Stomach (tissue), 9 donors: ENCODE results near the gene CASKIN2. TPM values are rescaled to one million over a fixed set of nuclear protein-coding genes. Genes with fewer than 3 reads are reported as not detected.
"Not testable (repeated sequence)": the region's sequence is repeated elsewhere in the genome, so short reads cannot be mapped to it uniquely, and the experiment has no call there.

Experiments used
- DNase-seq, 2 donors: peaks; one replicate each; pipeline versions ENCODE4 v3.0.0 to v3.0.0-alpha.2; 2013 to 2019
- H3K27ac ChIP-seq, 5 donors: fragments of 200-600 bp in 4 of 5; sonication (generic) in 4 of 5; one replicate each; pipeline ENCODE4 v1.5.1; 2013 to 2019; ENCODE audit warnings: mild to moderate bottlenecking in 1 of 5, moderate library complexity in 1 of 5
- H3K27me3 ChIP-seq, 3 donors: fragments of 200-600 bp; sonication (generic); one replicate each; pipeline ENCODE4 v1.5.1; 2017 to 2019; ENCODE audit warnings: mixed run types in 1 of 3
- H3K36me3 ChIP-seq, 4 donors: fragments of 200-600 bp; sonication (generic); 1 replicate in 3 of 4; 2 replicates in 1 of 4; pipeline ENCODE4 v1.5.1; 2016 to 2019
- H3K4me1 ChIP-seq, 4 donors: fragments of 200-600 bp; sonication (generic); one replicate each; pipeline ENCODE4 v1.5.1; 2016 to 2019
- H3K4me3 ChIP-seq, 4 donors: fragments of 200-600 bp; sonication (generic) in 3 of 4; one replicate each; pipeline ENCODE4 v1.5.1; 2016 to 2019; ENCODE audit warnings: mild to moderate bottlenecking in 1 of 4
- H3K9me3 ChIP-seq, 4 donors: fragments of 200-600 bp; sonication (generic); one replicate each; pipeline ENCODE4 v1.5.1; 2016 to 2019
- CTCF ChIP-seq, 7 experiments: fragments of 450-650 bp in 4 of 7; fragments of 200-600 bp in 3 of 7; sonication (generic) in 3 of 7; IDR thresholded peaks; one replicate each; pipeline ENCODE4 v1.5.1; 2016 to 2019; ENCODE audit warnings: antibody characterized with exemption in 7 of 7, control low read depth in 2 of 7, mild to moderate bottlenecking in 1 of 7
- EP300 ChIP-seq: sonication (generic); formaldehyde crosslinking; IDR thresholded peaks from one replicate; pipeline ENCODE4 v1.6.1; 2017; ENCODE audit warnings: antibody characterized with exemption
- POLR2A ChIP-seq, 4 donors: fragments of 450-650 bp; IDR thresholded peaks; one replicate each; pipeline ENCODE4 v1.6.1; 2016; ENCODE audit warnings: antibody characterized with exemption in 4 of 4, control low read depth in 2 of 4, mild to moderate bottlenecking in 1 of 4, moderate library complexity in 1 of 4
- POLR2AphosphoS5 ChIP-seq, 3 donors: sonication (generic); formaldehyde crosslinking; IDR thresholded peaks; one replicate each; pipeline ENCODE4 v1.6.1; 2016; ENCODE audit warnings: antibody characterized with exemption in 3 of 3
- WGBS, 5 donors: extraction: QIAGEN DNeasy Blood & Tissue Kit in 3 of 5; methylation state at CpG; one replicate each; pipeline versions ENCODE4 v1.1.5 to v1.1.7; 2013 to 2018; 5-methylcytosine and 5-hydroxymethylcytosine counted together
- intact Hi-C: fragments of 100-400 bp; cut with DNase I; formaldehyde crosslinking; loops from one replicate; pipeline ENCODE4 v1.15.1; 2023; ENCODE audit warnings: low total_unique reads
- polyA plus RNA-seq, 3 donors: library from polyadenylated mRNA; stranded (reverse); fragments of 200-250 nt; gene quantifications; one replicate each; pipeline ENCODE4 v1.2.3, GENCODE V29; 2013
- total RNA-seq, 5 donors: library from RNA; depleted of rRNA; stranded (reverse); fragments of >200 nt; gene quantifications; one replicate each; pipeline versions ENCODE4 v1.1.0 to v1.2.3, GENCODE V29; 2014 to 2016
- donor health status: healthy with polysubstance abuse.
- donor health status: Bipolar disorder and iron deficiency.
- donor health status: healthy.

CASKIN2 gene
- total and polyA plus RNA-seq, 8 donors: 5.4 to 27.4 (median 12.1) TPM

DNA sequence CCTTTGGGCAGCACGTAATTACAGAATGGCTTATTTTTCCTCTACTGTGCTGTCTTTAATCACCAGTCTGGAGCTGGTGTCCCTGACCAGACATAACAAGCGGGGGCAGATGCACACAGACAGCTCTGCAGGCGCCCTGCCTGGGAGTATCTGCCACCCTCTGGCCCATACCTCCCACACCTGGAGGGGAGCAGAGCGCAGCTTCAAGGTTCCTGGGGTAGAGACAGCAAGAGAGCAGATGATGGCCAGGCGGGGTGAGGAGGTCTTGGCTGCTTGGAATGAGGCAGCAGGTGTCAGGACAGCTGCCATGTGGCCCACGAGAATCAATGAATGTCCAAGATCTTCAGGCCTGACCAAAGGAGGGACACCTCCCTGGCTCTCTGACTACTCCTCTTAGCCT lies 35.1 kb downstream of the CASKIN2 start:
- peaks cover 0 to 10% (median 5%) of the 10 kb centered on the region in 4 donors for H3K36me3 ChIP-seq
- H3K27ac ChIP-seq: no peak overlapping the region
- 92 to 97% (median 95%) methylated on average over 4 to 6 of the region's 6 CpGs for WGBS, 5 donors
- no peaks in the 10 kb centered on the region for H3K27me3 ChIP-seq
- intact Hi-C loops: no loop called here
- no peak for DNase-seq
- no peak overlapping the region for H3K4me3 ChIP-seq
- no peaks in the 10 kb centered on the region for H3K9me3 ChIP-seq
- no peak for TF ChIP-seq POLR2A (IDR thresholded peaks at IDR 0.05)
- TF ChIP-seq CTCF (IDR thresholded peaks at IDR 0.05): no peak
- no peak for TF ChIP-seq POLR2AphosphoS5 (IDR thresholded peaks at IDR 0.05)
- TF ChIP-seq EP300: no peak
- peaks cover 18 to 48% (median 35%) of the 10 kb centered on the region in 4 donors for H3K4me1 ChIP-seq

- intact Hi-C loops: no loop called here
- Histone ChIP-seq H3K4me3 (no peak overlapping the region), H3K4me1 (peaks cover 18 to 49% (median 35%) of the 10 kb centered on the region in 4 donors), H3K27me3 (no peaks in the 10 kb centered on the region), H3K9me3 (no peaks in the 10 kb centered on the region), H3K36me3 (peaks cover 0 to 27% (median 21%) of the 10 kb centered on the region in 4 donors), H3K27ac (no peak overlapping the region)
- 78 to 84% (median 80%) methylated on average over 7 of the region's 7 CpGs for WGBS, 5 donors
- no peak for TF ChIP-seq POLR2AphosphoS5 (IDR thresholded peaks at IDR 0.05)
- TF ChIP-seq CTCF (IDR thresholded peaks at IDR 0.05): no peak
- no peak for TF ChIP-seq EP300
- TF ChIP-seq POLR2A (IDR thresholded peaks at IDR 0.05): no peak
- DNase-seq: no peak
These were observed 36.8 kb downstream of the CASKIN2 start for GRCh38 chr17:75478508-75478907.

DNA sequence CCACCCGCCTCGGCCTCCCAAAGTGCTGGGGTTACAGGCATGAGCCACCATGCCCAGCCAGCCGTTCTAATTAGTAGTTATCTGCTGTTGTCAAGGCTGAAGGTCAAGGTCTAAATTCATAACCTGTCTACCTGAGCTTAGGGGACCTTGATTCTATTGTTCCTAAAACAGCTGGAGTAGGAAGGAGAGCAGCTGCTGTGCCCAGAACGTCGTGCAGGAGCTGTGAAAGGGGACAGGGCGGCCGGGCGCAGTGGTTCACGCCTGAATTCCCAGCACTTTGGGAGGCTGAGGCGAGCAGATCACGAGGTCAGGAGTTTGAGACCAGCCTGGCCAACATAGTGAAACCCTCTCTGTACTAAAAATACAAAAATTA lies 37.9 kb downstream of the CASKIN2 start:
- Histone ChIP-seq H3K27ac (peak overlapping the region in 3 of 5 donors; percentile 49 to 68 (median 65)), H3K36me3 (peaks cover 7 to 33% (median 32%) of the 10 kb centered on the region in 4 donors), H3K4me1 (peaks cover 18 to 46% (median 35%) of the 10 kb centered on the region in 4 donors)
- H3K4me3 ChIP-seq, H3K9me3 ChIP-seq, H3K27me3 ChIP-seq, intact Hi-C loops: not testable (repeated sequence)
- DNase-seq: peak in 1 of 2 donors; percentile 4
- 79 to 85% (median 82%) methylated on average over 10 to 11 of the region's 11 CpGs for WGBS, 5 donors

DNA sequence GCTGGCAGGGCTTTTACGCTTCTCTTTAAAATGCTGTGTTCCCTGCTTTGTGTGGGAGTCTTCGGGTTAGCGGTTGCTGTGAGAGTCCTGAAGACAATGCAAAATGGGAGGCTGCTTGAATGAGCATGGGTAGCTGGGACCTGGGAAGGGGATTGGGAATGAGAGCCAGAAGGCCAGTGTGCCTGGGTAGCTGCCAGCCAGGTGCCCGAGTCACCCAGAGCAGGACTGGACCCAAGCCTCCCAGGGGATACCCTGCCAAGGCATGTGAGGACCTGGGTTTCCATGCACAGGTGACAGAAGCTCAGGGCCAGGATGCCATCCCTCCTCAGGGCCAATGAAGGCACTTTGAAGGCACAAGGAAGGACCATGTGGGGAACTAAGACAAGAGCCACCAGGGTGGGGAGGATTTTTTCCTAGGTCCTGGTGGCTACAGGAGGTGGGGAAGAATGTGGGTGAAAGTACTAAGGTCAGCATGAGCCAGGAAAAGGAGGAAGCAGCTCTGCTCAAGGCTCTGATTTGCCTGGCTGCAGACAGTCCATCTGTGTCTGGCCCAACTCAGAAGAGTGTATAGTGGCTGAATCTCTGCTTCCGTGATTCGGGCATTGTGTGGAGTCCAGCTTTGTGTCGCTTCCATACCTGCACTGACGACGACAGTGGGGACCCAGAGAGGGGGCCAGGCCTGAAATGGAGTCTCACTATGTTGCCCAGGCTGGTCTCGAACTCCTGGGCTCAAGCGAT lies 38.4 kb downstream of the CASKIN2 start:
- peaks cover 10 to 39% (median 37%) of the 10 kb centered on the region in 4 donors for H3K36me3 ChIP-seq
- intact Hi-C loops: no loop called here
- no peaks in the 10 kb centered on the region for H3K9me3 ChIP-seq
- no peak for TF ChIP-seq POLR2AphosphoS5 (IDR thresholded peaks at IDR 0.05)
- no peak for TF ChIP-seq CTCF (IDR thresholded peaks at IDR 0.05)
- no peak for TF ChIP-seq POLR2A (IDR thresholded peaks at IDR 0.05)
- no peak for TF ChIP-seq EP300
- H3K4me1 ChIP-seq: peaks cover 18 to 42% (median 34%) of the 10 kb centered on the region in 4 donors
- peak in 1 of 2 donors; percentile 28 for DNase-seq
- no peak overlapping the region for H3K4me3 ChIP-seq
- 60 to 76% (median 68%) methylated on average over 11 of the region's 11 CpGs for WGBS, 5 donors
- peak overlapping the region in 4 of 5 donors; percentile 7 to 68 (median 57) for H3K27ac ChIP-seq
- no peaks in the 10 kb centered on the region for H3K27me3 ChIP-seq

DNA sequence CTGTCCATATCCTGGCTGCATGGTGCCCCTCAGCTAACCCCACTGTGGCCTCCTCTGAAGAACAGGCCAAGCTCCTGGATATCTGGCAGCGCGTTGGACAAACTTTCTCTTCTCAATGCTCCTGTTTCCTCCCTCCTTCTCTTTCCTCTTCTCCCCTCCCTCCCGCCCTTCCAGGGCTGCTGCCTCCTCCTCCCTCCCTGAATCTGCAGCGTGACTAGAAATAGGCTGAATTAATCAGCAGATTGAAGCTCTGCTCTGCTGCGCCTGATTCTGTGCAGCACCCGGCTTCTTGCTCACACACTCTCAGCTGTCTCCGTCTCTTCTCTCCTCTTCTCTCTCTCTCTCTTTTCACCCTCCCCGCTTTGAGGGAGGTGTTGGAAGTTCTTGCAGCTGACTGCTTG lies 39.1 kb downstream of the CASKIN2 start:
- DNase-seq: peak in 1 of 2 donors; percentile 72
- Histone ChIP-seq H3K27me3 (no peaks in the 10 kb centered on the region), H3K9me3 (no peaks in the 10 kb centered on the region), H3K4me1 (peaks cover 18 to 36% (median 28%) of the 10 kb centered on the region in 4 donors), H3K4me3 (no peak overlapping the region), H3K36me3 (peaks cover 10 to 44% (median 40%) of the 10 kb centered on the region in 4 donors), H3K27ac (peak overlapping the region in 3 of 5 donors; percentile 57 to 68 (median 65))
- intact Hi-C loops: no loop called here
- WGBS, 5 donors: 35 to 53% (median 46%) methylated on average over 8 of the region's 8 CpGs
- TF ChIP-seq POLR2AphosphoS5 (IDR thresholded peaks at IDR 0.05) (no peak), CTCF (IDR thresholded peaks at IDR 0.05) (no peak), POLR2A (IDR thresholded peaks at IDR 0.05) (no peak), EP300 (no peak)
